HG03520 (cell line): ENCODE results near the gene ABHD6.

Experiments used
- ATAC-seq: cut with Tn5 transposase; IDR thresholded peaks from one replicate; pipeline ENCODE4 v1.9.1; 2021; ENCODE audit warnings: mild to moderate bottlenecking, moderate library complexity; ENCODE audit not compliant: unreplicated experiment

Gene ABHD6

DNA sequence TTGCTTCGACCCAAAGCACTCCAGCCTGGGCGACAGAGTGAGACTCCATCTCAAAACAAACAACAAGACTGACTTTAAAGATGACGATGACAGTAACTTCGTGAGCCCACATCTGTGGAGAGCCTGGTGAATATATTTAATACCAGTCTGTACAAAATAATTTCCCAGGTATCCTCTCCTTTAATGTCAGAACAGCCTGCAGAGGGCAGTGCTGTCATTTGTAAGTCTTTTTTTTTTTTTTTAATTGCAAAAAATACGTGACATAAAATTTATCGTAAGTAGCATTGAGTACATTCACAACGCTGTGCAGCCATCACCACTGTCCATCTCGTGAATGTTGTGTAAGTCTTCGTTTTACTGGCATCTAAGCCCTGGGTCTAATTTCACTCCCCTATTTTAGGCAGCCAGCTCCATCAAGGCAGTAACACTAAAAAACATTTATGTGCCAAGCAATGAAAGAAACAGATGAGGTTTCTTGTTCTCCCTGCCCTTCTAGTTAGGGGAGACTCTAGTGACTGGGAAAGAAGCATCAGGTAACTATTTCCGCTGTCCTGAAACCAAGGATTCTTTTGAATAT, 70.1 kb downstream of the ABHD6 start:
- no peak for ATAC-seq

DNA sequence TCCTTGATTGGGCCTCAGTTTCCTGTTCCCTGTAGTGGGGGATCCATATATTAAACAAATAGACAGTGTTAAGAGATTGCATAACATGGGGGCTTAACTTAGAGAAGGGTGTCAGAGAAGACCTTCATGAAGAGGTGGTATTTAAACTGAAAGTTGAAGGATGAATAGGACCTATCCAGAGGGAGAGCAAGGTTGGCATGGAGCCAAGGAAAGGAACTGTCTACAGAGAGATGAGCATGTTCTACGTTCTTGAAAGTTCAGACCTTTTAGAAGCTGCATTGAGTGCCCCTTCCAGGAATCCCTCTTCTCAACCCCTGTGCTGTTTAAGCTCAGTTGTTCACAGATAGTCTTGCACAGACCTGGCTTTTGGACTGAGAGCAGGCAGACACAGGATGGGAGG, 71.1 kb downstream of the ABHD6 start:
- no peak for ATAC-seq

DNA sequence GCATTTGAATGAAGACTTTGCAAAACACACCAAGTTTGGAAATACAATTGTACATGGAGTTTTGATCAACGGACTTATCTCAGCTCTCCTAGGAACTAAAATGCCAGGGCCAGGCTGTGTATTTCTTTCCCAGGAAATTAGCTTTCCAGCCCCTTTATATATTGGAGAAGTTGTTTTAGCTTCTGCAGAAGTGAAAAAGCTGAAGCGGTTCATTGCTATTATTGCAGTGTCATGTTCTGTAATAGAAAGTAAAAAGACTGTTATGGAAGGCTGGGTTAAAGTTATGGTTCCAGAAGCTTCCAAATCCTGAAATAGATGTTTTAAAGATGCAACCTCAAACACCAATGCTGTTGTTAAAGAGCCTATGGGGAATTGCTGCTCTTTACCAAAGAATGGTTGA, 80.2 kb downstream of the ABHD6 start:
- ATAC-seq = no peak

DNA sequence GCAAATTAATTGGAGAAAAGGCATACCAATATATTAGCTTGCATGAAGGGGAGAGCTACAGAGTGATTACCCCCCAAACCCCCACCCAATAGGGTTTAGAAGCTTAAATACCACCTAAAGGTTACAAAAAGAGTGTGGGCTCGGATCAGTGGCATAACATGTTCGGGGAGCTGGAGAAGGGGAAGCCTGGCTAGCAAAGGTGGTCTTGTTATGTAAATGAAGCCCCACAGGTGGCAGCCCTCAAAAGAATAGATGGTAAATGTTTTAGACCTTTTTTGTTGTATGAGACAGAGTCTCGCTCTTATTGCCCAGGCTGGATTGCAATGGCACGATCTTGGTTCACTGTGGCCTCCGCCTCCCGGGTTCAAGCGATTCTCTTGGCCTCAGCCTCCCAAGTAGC, 84.2 kb downstream of the ABHD6 start:
- no peak for ATAC-seq

DNA sequence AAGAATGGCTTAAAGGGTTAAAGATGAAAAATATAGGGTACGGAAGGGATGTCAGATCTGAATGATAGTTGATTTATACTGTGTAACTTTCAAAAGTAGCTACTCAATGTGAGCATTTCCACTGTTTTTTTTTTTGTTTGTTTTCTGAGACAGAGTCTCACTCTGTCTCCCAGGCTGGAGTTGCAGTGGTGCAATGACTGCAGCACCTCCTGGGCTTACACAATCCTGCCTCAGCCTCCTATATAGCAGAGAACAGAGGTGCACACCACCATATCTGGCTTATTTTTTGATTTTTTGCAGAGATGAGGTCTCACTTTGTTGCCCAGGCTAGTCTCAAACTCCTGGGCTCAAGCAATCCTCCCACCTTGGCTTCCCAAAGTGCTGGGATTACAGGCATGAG, 85.2 kb downstream of the ABHD6 start:
- no peak for ATAC-seq

DNA sequence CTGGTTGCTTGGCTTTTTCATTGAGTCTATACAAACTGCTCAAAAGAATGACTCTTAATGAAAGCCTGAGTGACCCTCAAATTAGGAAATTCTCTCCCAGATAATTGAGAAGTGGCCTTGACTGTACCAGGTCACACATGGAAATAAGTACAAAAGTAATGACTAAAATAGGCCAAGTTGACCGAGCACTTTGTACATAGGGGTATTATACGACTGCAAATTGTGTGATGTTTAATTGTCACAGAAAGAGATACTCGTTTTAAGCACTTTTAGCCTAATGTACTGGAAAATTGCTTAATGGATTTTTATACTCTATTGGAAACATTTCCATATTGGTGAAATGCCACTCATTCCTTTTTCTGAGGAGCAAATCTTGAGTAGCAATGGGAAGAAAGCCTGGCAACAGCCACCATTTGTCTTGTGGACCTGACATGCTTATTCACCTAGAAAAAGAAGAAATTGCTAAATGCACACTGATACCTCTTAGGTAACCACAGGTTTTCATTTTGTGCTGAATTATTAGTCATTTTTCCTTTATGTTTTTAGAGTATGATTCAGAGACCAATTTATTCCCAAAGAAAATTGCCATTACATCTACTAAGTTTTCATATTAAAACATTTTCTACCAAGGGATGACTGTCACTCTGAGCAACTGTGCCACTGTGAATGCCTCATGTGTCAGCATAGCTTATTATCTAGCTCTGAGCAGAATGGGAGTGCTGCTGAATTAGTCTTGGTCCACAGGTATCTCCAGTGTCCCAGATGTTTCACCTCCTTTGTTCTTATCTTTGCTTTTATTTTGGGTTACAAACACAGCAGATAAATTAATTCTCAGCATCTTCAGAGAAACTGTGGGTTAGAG, 86.2 kb downstream of the ABHD6 start:
- no peak for ATAC-seq

DNA sequence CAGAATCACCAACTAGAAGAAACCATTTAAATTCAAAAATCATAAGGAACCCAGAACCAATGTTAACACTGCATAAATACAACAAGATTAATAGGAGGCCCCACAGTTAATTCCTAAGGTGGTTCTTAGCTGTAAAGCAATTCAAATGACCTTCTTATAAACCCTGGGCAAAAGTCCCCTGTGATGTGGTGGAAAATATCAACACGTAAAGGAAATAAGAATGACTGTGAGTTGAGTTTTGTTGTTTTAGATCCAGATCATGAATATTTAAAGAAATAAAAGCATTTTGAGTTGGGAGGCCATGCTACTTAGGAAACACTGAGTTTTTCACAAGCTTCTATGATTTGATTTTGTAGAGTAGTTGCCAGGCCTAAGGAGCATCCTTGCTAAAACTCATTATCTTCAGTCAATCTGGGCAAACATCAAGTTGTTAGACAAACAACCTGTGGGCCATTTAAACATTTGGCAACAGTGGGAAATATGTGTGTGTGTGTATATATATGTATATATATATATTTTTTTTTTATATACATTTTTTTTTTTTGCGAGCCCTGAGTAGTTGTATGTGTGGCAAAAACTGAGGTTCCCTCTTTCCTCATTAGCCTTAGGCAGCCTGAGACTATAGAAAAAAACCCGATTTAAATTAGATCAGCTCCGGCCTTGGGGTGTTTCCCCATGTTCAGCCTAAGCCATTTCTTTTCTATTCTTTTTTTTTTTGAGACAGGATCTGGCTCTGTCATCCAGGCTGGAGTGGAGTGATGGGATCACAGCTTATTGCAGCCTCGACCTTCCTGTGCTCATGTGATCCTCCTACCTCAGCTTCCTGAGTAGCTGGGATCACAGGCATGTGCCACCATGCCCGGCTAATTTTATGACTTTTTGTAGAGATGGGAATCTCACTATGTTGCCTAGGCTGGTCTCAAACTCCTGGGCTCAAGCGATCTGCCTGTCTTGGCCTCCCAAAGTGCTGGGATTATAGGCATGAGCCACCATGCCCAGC, 87.1 kb downstream of the ABHD6 start:
- ATAC-seq = no peak

DNA sequence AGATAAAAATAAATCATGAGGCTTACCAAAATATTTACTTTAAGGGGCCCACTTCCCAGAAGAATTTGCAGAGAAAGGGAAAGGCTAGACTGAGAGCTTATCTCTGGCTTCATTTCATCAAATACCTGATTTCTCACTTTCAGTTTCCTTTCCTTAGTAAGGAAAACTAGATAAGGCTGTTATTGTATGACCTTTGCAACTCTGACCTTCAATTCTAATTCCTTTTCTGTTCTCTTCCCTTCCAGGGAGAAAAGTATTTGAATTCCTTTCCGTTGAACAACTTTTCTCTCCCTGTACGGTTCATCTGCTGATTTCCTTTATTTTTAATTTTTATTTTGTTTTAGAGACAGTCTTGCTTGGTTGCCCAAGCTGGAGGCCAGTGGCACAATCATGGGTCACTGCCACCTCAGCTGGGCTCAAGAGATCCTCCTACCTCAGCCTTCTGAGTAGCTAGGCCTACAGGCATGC, 88.0 kb downstream of the ABHD6 start:
- no peak for ATAC-seq

DNA sequence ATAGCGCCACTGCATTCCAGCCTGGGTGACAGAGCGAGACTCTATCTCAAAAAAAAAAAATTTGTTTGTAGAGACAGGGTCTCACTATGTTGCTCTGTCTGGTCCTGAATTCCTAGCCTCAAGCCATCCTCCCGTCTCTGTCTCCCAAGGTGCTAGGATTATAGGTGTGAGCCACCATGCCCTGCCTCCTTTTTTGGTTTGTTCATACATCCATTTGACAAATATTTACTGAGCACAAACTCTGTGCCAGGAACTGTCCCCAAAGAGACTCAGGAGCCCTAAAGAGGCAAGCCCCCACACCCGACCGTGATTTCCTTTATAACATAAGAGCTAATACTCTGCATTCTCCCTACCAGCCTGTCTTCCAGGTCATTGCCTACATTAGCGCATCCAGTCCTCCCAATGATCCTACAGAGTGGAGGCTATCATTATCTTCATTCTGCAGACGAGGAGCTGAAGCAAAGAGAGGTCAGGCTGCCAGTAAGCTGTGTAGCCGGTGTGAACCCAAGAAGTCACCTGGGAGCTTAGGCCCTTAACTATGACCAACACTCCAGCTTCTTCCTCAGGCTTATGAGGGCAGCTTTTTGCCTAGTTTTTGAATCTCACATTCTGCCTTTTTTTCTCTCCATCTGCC, 88.8 kb downstream of the ABHD6 start:
- no peak for ATAC-seq

DNA sequence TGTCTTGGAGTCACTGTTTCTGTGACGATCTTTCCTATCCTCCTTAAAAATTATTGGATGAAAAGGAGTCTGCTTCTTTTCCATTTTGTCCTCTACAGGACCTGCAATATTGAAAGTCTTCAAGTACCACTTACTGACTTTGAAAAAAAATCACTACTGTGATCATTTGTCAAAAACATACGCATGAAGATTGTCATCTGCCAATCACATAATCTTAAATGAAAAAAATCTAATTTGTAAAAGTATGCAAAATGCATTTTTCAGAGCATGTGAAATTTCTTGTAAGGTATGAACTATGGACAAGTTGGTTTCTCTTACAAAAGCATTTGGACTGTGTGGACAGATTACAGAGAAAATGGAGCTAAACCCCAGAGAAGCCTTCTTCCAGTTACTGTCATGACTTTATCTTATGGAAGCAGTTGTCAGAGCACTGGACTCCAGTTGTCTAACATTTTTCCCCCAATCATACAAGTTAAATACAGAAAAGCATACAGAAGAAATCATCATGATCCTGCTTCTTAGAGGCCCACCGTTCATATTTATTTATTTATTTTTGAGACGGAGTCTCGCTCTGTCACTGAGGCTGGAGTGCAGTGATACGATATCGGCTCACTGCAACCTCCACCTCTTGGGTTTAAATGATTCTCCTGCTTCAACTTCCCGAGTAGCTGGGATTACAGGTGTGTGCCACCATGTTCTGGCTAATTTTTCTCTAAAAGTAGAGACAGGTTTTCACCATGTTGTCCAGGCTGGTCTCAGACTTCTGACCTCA, 91.7 kb downstream of the ABHD6 start:
- ATAC-seq = no peak

DNA sequence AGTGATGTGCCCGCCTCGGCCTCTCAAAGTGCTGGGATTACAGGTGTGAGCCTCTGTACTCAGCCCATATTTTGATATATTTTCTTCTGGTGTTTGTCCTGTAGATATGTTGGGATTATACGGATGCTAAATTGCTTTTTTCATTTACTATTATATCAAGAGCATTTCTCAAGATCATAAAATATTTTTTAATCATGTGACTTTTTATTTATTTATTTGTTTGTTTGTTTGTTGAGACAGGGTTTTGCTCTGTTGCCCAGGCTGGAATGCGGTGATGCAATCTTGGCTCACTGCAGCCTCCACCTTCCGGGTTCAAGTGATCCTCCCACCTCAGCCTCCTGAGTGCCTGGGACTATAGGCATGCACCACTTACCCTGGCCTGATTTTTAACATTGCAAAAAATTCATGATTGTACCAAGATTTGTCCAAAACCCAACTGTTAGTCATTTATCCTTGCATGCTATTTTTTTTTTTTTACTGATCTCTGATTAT, 92.4 kb downstream of the ABHD6 start:
- ATAC-seq = no peak

DNA sequence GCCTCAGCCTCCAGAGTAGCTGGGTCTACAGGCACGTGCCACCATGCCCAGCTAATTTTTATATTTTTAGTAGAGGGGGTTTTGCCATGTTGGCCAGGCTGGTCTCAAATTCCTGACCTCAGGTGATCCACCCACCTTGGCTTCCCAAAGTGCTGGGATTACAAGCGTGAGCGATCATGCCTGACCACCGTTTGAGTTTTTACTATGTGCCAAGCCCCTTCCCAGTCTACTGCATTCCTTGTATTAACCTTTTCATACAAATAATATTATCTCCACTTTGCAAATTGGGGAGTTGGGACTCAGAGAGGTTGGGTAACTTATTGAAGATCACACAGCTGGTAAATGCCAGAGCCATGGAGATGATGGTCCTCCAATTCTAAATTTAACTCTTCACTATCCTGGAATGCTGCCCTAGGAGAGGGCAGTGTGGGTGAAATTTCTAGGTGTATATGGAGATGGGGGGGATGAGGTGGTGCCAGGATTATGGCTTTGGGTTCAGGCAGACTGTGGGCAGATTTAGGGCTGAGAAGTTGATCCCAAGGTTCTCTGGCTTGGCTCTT, 94.1 kb downstream of the ABHD6 start:
- ATAC-seq = no peak

DNA sequence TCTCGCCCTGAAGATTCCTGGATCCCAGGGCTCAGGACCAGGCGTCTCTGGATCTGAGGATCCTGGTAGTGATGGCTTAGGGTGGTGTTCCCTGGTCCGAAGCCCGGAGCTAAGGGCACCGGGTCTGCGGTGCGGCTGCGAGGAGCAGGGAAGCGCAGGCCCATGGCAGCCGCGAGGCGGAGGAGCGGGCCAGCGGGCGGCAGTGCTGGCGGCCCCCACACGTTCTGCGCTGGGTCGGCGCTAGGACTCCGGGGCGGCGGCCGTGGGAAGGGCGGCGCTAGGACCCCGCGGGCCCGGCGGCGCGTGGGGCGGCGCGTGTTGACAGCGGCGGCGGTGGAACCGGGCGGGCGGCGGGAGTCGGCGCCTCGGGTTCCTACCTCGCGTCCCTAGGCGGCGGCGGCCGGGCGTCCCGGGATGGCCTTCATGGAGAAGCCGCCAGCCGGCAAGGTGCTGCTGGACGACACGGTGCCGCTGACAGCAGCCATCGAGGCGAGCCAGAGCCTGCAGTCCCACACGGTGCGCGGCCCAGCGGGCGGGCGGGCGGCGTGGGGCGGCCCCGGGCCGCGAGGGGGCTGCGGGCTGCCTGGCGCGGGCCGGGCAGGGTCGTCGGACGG, 95.1 kb downstream of the ABHD6 start, which contains the start of gene PXK:
Gene PXK (plus strand): TSS at position 318 of the 614 bp plus-strand sequence. CDS start 97 bp downstream, at position 415.
- ATAC-seq = peak; percentile 90

DNA sequence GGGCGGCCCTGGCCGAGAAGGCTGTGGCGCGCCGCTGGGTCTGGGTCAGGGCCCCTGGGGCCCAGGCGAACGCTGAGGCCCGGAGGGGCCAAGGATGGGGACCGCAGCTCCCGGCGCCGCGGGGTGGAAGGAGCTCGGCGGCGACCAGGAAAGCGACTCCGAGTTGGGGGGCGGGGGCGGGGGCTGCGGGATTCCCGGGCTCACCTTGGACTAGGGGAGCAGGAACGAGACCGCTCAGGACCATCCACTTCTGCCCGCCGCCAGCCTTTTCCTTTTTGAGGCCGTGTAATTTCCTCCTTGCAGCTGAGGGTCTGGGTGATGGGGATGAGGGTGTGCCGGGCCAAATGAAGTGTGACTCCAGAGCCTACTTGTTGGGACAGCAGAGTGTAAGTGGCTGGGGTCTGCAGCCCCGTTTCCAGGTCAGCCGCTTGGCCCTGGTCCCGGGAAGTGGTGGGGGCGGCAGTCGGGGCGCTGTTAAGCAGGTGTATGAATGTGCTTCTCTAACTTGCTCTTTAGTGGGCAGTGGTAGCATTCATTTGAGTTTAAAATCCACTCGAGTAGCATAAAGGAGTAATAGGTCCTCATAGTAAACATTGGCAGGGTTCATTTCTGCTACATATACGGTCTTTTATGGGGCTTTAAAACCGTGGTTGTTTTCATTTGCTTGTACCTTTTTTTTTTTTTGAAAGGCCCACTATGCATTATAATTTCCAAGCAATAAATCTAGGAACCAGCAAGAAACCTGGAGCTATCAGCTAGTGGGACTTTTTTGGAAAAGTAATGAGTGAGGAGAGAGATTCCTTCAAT, 95.8 kb downstream of the ABHD6 start:
- ATAC-seq = no peak

DNA sequence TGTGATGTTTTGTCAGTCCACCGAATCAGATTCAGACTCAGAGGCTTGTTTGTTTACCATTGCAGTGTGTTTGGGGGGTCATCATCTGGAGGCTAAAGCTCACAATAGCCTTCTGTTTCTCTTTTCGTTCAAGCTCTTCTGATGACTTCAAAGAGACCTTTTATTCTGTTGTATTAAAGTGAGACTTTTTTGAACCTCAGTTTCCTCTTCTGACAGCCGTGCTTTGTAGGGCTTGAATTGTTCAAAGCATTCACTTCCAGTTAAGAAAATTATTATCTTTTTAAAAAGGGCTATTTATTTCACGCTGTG, 96.4 kb downstream of the ABHD6 start:
- no peak for ATAC-seq

DNA sequence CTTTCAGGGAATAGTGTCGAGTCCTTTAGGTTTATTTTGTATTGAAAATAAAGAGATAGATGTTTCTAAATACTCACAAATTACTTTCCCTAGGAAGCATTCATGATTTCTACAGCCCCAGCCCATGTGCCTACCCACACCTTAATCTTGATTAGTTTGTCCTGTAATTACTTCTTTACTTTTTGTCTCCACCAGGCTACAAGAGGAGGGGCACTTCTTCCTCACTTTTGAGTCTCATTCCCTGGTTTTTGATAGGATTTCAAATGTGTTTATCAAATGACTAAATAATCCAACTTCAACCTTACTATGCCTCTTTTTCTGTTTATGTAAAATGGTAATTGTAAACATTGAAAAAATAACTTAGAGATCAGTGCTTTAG, 96.9 kb downstream of the ABHD6 start:
- no peak for ATAC-seq

DNA sequence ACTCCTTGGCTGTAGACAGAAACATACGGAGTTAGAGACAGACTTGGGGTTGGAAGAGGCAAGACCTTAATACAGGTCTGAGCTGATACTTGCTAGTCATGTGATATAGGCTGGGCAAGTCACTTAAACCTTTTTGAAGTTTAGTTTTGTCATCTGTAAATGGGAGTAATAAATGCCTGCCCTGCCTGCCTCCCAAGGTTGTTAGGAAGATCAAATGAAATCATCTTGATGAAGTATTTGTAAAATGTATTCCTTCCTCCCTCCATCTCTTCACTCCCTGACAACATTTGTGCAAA, 98.0 kb downstream of the ABHD6 start:
- ATAC-seq = no peak

DNA sequence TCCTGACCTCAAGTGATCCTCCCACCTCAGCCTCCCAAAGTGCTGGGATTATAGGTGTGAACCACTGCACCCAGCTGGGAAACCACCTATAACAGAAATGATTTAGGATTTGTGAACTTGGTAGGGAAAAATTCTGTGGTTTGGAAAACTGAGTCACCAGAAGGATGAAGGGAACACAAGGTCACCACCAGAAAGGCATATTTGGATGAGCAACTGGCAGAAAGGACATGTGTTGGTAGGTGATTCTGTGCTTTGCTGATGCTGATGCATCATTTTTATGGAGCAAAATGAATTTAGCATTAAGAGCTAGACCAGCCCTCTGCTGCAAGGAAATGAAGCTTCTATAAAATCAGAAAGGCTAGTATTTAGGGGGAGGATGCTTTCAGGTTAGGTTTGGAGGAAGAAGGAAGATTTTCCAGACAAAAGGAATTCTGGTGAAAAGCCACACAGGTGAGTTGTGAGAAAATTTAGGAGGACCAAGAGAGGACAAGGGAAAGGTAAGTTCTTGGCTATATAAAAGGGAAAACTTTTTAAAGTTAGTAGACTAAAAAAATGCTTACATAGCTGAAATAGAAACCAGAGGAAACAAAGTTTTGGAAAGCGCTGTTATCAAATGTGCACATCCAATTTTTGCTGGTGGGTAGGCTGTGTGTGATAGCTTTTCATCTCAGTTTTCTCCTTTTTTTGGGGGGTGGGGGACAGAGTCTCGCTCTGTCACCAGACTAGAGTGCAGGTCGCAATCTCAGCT, 98.7 kb downstream of the ABHD6 start:
- no peak for ATAC-seq
